Immature natural killer cell (primary cell): ENCODE data around the gene SOX6. TPM values are rescaled to one million over a fixed set of nuclear protein-coding genes. Genes with fewer than 3 reads are reported as not detected.

Experiments
- DNase-seq, 3 donors: peaks; one replicate each; pipeline ENCODE4 v3.0.0; 2022; ENCODE audit warnings: mixed read lengths in 1 of 3
- H3K27ac Mint-ChIP-seq, 6 donors: one replicate each; pipeline ENCODE4 v1.8.0; 2020; ENCODE audit warnings: mixed read lengths in 6 of 6, mild to moderate bottlenecking in 5 of 6, inconsistent platforms in 4 of 6, moderate library complexity in 3 of 6
- H3K27me3 Mint-ChIP-seq, 3 donors: one replicate each; pipeline ENCODE4 v1.8.0; 2020 to 2021; ENCODE audit warnings: low read depth in 3 of 3, mild to moderate bottlenecking in 3 of 3, mixed read lengths in 3 of 3, moderate library complexity in 3 of 3, inconsistent platforms in 1 of 3
- H3K36me3 Mint-ChIP-seq, 3 donors: one replicate each; pipeline ENCODE4 v1.8.0; 2020; ENCODE audit warnings: mixed read lengths in 3 of 3, inconsistent platforms in 2 of 3, mild to moderate bottlenecking in 2 of 3
- H3K4me1 Mint-ChIP-seq, 2 donors: one replicate each; pipeline ENCODE4 v1.8.0; 2020; ENCODE audit warnings: inconsistent platforms in 2 of 2, mild to moderate bottlenecking in 2 of 2, mixed read lengths in 2 of 2, moderate library complexity in 1 of 2
- H3K4me3 Mint-ChIP-seq, 5 donors: one replicate each; pipeline ENCODE4 v1.8.0; 2020; ENCODE audit warnings: mild to moderate bottlenecking in 5 of 5, mixed read lengths in 5 of 5, inconsistent platforms in 3 of 5, moderate library complexity in 3 of 5
- H3K9me3 Mint-ChIP-seq, 6 donors: one replicate each; pipeline ENCODE4 v1.8.0; 2020; ENCODE audit warnings: mild to moderate bottlenecking in 6 of 6, mixed read lengths in 6 of 6, inconsistent platforms in 4 of 6, moderate library complexity in 3 of 6
- polyA plus RNA-seq, 3 donors: library from polyadenylated mRNA; unstranded; fragments of 300-500 nt; fragmentation: Illumina TruSeq; gene quantifications; one replicate each; pipeline ENCODE4 v1.2.3, GENCODE V29; 2021

The SOX6 gene
- polyA plus RNA-seq, 3 donors from 2014 or later, result not detected

DNA sequence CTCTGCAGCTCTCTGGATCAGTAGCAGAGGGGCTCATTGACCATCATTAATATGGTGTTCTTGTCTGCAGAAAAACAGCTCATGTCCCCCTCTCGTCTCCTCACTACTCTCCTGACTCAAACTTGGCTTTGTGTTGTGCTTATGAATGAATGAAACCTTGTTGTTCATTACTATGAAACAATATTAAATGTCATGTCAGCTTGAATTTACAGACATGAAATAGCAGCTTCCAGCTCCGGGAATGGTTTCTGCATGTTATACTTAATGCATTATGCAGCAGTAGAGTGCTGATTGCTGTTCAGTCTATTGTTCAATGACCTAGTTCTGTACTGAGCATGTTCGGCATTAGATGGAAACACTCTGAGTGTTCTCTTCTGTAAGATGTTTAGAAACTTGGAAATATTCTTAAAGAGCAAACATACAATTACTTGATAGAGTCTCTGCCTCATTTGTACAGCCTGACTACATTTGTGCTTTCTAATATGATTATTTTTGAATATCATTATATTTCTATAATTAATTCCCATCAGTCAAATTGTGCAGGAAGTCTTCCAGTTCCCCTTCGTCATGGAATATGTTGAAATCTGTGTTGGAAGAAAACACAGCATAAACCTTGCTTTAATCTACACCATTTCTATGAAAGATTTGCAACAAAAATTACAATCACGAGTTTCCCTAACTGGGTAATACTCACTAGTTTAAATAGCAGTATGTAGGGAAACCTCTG is 340.4 kb downstream of the SOX6 start:
- Mint-ChIP-seq H3K9me3 (peaks cover 0 to 4% (median 2%) of the 10 kb centered on the region in 6 donors), H3K27ac (no peak overlapping the region), H3K36me3 (no peaks in the 10 kb centered on the region), H3K4me3 (no peak overlapping the region), H3K27me3 (peaks cover 0 to 2% (median 0%) of the 10 kb centered on the region in 3 donors), H3K4me1 (peaks cover 0 to 8% of the 10 kb centered on the region in 2 donors)
- no peak for DNase-seq

DNA sequence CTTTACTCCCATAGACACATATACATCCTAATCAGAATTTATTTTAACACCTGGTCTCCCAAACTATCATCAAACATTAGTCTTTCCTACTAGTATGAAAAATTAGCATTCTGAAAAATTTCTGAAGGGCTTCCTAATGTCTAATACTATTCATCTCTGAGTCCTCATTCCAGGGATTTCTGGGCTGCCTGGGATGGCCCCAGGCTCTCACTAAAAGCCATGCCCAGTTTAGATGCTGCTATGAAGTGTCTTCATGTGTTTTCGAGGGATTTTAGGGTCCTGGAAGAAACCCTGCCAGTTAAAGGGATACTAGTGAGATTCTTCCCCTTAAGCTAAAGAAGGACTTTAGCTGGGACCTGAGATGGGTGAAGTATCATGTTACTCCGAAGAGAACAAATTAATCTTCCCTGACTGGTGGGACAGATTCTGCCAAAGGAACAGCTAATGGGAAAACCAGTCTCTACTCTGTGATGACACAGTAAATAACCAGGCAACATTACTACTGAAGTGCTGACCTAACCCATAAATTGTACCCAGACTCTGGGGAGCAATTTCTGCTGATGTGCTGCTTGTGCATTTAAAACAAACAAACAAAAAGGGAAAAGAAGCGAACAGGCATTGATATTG is 342.6 kb downstream of the SOX6 start:
- no peaks in the 10 kb centered on the region for H3K36me3 Mint-ChIP-seq
- peaks cover 0 to 8% of the 10 kb centered on the region in 2 donors for H3K4me1 Mint-ChIP-seq
- H3K27ac Mint-ChIP-seq, result no peak overlapping the region
- DNase-seq, result no peak
- H3K4me3 Mint-ChIP-seq, result no peak overlapping the region
- peaks cover 0 to 2% (median 2%) of the 10 kb centered on the region in 3 donors for H3K27me3 Mint-ChIP-seq
- peaks cover 0 to 18% (median 3%) of the 10 kb centered on the region in 6 donors for H3K9me3 Mint-ChIP-seq

DNA sequence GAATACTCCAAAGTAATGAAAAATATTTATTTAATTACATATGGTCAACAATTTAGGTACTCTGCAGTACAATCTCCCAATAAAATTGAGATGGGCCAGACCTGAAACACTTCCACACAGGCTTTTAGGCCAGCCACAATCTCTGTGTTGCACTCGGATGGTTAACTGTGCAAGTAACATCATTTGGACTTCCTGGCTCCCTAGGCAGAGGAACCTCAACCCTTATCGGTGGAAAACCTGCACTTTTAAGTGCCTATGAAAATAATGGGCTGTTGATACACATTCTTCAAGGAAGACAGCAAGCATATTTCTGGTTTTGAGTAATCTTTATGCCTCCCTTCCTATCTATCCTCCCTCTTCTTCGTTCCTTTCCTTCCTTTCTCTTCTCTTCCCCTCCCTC is 343.1 kb downstream of the SOX6 start:
- no peak overlapping the region for H3K27ac Mint-ChIP-seq
- peaks cover 0 to 8% of the 10 kb centered on the region in 2 donors for H3K4me1 Mint-ChIP-seq
- DNase-seq, result no peak
- H3K4me3 Mint-ChIP-seq, result no peak overlapping the region
- peaks cover 0 to 18% (median 3%) of the 10 kb centered on the region in 6 donors for H3K9me3 Mint-ChIP-seq
- peaks cover 0 to 2% (median 2%) of the 10 kb centered on the region in 3 donors for H3K27me3 Mint-ChIP-seq
- no peaks in the 10 kb centered on the region for H3K36me3 Mint-ChIP-seq

DNA sequence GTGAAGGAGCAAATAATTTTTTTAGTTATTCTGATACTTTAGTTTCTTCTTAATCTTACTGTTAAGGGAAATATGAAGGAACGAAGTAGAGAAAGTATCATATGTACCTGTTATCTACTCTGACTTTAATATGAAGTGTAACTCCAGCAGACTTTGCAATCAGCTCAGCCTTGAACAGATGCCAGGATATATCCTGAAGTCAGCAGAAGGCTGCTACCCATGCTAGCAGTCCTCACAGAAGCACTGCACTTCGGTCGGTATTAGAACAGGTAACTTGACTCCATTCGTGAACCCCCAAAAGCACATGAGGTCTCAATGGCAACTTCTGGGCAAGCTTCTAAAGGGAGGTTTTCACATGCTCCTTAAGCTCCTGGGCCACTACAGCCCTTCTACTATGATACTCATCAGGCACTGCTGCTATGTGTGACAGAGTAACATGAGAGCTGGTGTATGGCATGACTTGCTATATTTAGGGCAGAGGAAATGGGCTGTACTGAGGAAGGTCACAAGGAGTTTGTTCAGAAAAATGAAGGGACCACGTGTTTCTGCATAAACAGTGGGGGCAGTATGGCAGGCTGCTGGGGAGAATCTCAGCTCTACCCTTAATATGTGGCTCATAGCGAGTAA is 344.1 kb downstream of the SOX6 start:
- Mint-ChIP-seq H3K36me3 (no peaks in the 10 kb centered on the region), H3K27me3 (peaks cover 0 to 4% (median 2%) of the 10 kb centered on the region in 3 donors)

DNA sequence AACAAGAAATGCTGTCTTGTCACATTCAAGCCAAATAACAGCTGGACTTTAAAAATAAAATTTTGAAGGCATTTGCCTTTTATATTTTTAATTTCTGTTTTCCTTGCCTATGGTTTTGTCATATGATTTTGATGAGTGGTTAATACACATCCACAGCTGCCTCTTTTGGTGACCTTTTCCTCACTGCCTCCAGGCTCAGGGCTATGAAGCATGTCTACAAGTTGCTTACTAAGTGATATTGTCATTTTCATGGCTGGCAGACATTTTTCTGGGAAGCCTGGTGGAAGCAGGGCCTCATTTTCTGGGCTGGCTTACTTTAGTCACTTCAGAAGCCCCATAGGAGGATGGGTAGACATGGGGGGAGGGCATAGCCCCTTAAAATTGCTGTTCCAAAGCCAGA is 344.9 kb downstream of the SOX6 start:
- Mint-ChIP-seq H3K4me1 (peaks cover 0 to 8% of the 10 kb centered on the region in 2 donors), H3K27ac (no peak overlapping the region), H3K36me3 (no peaks in the 10 kb centered on the region), H3K27me3 (peaks cover 0 to 4% (median 2%) of the 10 kb centered on the region in 3 donors), H3K4me3 (no peak overlapping the region), H3K9me3 (peaks cover 0 to 16% (median 7%) of the 10 kb centered on the region in 6 donors)
- DNase-seq, result no peak

More for the DNA sequence above, 344.1 kb downstream of the SOX6 start:
- Mint-ChIP-seq H3K4me3 (no peak overlapping the region), H3K4me1 (peaks cover 0 to 8% of the 10 kb centered on the region in 2 donors), H3K27ac (no peak overlapping the region), H3K9me3 (peaks cover 0 to 18% (median 6%) of the 10 kb centered on the region in 6 donors)
- DNase-seq, result no peak

DNA sequence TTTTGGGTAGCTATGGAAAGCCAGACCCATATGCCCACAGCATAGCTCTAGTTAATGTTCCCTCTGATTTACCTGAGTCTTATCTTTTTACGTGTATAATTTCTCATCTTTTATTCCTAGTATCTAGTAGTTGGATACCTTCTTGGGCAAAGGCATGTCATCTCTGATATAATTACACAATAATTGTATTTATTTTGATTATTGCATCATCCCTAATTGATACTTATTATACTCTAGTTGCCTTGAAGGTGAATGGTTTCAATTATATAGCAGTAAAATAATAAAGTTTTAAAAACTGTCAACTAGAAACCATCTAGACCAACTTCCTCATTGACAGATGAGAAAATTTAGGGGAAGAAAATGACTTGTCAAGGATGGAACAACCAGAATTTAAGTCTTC is 347.3 kb downstream of the SOX6 start:
- H3K27me3 Mint-ChIP-seq, result peaks cover 0 to 4% (median 2%) of the 10 kb centered on the region in 3 donors
- no peak overlapping the region for H3K27ac Mint-ChIP-seq
- peaks cover 0 to 8% of the 10 kb centered on the region in 2 donors for H3K4me1 Mint-ChIP-seq
- no peak overlapping the region for H3K4me3 Mint-ChIP-seq
- H3K36me3 Mint-ChIP-seq, result no peaks in the 10 kb centered on the region
- DNase-seq, result no peak
- H3K9me3 Mint-ChIP-seq, result peaks cover 0 to 20% (median 9%) of the 10 kb centered on the region in 6 donors

DNA sequence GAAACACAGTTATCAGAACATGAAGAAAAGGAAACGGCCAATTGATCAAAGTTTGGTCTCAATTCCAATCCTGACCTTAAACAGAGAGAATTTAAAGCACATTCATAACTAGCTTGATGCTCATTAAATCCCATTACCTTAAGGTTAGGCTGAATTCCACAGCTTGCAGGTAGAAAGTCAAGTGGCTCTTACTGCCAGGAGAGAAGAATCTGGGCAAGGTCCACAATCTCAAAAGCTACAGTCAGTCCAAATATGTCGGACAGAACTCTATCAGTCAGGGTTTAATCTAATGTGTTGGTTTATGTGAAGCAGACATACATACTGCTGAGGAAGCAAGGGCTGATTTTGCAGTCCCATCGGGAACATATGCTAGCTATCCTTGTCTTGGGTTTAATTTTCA is 348.8 kb downstream of the SOX6 start:
- Mint-ChIP-seq H3K27me3 (peaks cover 0 to 4% (median 2%) of the 10 kb centered on the region in 3 donors), H3K9me3 (peaks cover 0 to 20% (median 8%) of the 10 kb centered on the region in 6 donors), H3K4me1 (peaks cover 0 to 10% of the 10 kb centered on the region in 2 donors), H3K4me3 (no peak overlapping the region), H3K27ac (no peak overlapping the region), H3K36me3 (no peaks in the 10 kb centered on the region)
- no peak for DNase-seq

DNA sequence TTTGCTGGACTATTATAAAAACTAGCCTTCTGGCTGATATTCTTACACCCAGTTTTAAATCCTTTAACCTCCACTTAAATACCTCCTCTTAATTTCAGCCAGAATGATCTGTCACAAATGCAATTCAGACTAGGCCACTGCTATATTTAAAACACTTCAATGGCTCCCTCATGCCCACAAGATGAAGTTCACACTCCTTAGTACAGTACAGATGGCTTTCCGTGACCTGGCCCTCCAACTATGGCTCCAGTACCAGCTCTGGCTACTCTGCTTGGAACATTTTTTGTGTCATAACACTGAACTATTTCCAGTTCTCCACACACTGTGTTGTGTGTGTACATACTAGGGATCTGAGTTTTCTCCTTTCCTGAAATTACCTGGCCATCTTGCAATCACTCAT is 353.4 kb downstream of the SOX6 start:
- Mint-ChIP-seq H3K4me3 (no peak overlapping the region), H3K27ac (no peak overlapping the region), H3K4me1 (peaks cover 5 to 19% of the 10 kb centered on the region in 2 donors), H3K36me3 (peaks cover 0 to 4% (median 0%) of the 10 kb centered on the region in 3 donors), H3K27me3 (no peaks in the 10 kb centered on the region), H3K9me3 (peaks cover 0 to 10% (median under 1%) of the 10 kb centered on the region in 6 donors)
- no peak for DNase-seq

DNA sequence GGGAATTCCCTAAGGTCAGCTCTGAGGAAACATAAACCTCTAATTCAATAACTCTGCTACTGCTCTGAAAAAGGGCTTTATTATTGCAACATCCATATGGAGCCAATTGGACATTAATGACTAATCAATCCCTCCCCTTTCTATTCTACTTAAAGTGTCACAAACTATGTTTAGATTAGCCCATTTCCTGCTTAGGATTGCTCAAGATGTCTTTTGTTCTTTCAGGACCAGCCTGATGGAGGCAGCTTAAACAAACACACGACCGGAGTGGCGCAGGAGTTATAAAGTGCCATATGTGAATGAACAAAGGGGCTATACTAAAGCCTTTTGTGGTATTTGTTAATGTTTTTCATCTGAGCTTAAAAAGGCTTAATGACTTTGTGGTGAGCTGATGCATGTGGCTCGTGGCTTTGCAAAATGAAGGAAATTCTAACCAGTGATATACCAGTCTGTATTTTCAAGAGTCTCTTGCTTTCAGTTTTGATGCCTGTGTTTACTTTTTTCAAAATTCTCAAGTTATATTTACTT is 354.4 kb downstream of the SOX6 start:
- DNase-seq, result peak in 1 of 3 donors; percentile 4
- Mint-ChIP-seq H3K36me3 (peaks cover 0 to 4% (median 0%) of the 10 kb centered on the region in 3 donors), H3K27me3 (no peaks in the 10 kb centered on the region), H3K27ac (no peak overlapping the region), H3K4me1 (peaks cover 5 to 19% of the 10 kb centered on the region in 2 donors), H3K9me3 (peaks cover 0 to 6% (median under 1%) of the 10 kb centered on the region in 6 donors), H3K4me3 (peak overlapping the region in 2 of 5 donors; percentile 0 to 40)

DNA sequence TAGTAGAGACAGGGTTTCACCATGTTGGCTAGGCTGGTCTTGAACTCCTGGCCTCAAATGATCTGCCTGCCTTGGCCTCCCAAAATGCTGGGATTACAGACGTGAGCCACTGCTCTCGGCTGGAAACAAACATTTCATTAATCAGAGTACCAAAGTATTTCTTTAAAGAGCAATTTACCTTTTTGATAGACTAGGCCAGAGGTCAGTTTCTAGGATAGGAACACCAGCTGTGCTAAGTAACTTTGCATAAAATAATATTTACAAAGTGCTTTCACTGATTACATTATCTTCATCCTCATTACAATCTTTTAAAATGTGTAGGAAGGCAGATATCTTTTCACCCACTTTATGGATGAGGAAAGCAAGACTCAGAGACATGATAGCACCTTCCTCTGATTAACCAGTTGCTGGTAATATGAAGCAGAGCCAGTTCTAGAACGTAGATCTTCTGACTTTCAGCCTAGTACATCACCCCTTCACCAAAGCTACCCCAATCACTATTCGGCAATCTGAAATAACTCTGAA is 355.2 kb downstream of the SOX6 start:
- Mint-ChIP-seq H3K4me1 (peaks cover 5 to 19% of the 10 kb centered on the region in 2 donors), H3K27me3 (no peaks in the 10 kb centered on the region), H3K36me3 (peaks cover 0 to 4% (median 0%) of the 10 kb centered on the region in 3 donors), H3K9me3 (peaks cover 0 to 12% (median 2%) of the 10 kb centered on the region in 6 donors), H3K4me3 (no peak overlapping the region), H3K27ac (no peak overlapping the region)
- DNase-seq, result no peak

DNA sequence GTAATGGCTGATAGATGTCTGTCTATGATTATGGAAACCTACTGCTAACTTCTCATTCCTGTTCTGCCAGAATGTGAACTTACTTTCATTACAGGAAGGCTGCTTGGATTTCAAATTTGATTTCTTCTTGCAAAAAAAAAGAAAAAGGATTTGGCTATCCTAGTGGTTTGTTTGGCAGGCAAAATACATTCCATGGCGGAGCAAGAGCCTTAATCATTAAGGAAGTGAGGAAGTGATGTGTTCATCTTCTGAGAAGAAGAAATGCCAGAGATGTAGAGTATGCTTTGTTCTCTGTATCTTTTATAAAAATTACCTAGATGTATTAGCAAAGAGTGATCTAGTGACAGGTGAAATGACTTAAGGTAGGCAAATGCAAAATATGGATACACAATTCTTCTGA is 356.3 kb downstream of the SOX6 start:
- Mint-ChIP-seq H3K9me3 (peaks cover 0 to 15% (median 5%) of the 10 kb centered on the region in 6 donors), H3K27ac (no peak overlapping the region), H3K4me3 (no peak overlapping the region), H3K36me3 (peaks cover 0 to 4% (median 0%) of the 10 kb centered on the region in 3 donors), H3K4me1 (peaks cover 5 to 19% of the 10 kb centered on the region in 2 donors), H3K27me3 (no peaks in the 10 kb centered on the region)
- DNase-seq, result no peak

DNA sequence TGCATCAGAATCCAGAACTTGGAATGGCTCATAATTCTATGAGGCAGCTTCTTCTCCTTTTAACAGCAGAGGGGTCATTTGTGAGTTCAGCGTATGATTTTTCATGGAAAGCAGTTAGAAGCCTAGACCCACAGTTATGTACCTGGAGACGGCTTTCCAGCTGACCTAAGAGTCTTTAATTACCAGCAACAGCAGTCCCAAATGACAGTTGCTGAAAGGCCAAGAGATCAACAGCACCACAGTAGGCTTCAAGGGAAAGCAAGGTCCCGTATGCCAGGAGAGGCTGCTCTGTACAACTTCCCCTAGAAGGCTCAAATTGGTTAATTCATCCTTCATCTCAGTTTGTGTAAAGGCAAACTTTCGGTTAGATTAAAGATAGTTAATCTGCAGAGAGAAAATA is 363.0 kb downstream of the SOX6 start:
- peaks cover 0 to 5% (median 1%) of the 10 kb centered on the region in 3 donors for H3K27me3 Mint-ChIP-seq
- H3K36me3 Mint-ChIP-seq, result no peaks in the 10 kb centered on the region
- H3K4me3 Mint-ChIP-seq, result no peak overlapping the region
- H3K4me1 Mint-ChIP-seq, result no peaks in the 10 kb centered on the region
- DNase-seq, result no peak
- no peak overlapping the region for H3K27ac Mint-ChIP-seq
- peaks cover 1 to 14% (median 6%) of the 10 kb centered on the region in 6 donors for H3K9me3 Mint-ChIP-seq

DNA sequence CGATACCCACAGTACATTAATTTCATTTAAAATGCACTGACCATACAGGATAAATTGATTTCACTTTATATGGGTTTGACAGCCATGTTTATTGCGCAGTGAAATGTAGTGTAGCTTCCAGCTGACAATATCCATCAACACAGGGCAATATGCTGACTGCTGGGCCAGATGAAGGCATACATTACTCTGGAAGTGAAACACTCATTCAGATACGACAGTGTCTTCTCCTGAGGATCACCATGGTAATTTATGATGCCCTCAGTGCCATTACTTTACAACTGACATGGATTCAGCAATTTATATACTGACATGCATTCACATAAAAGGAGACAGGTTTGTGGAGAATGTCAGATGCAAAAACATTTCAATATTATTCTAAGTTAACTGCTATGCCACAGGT is 365.1 kb downstream of the SOX6 start:
- H3K36me3 Mint-ChIP-seq, result no peaks in the 10 kb centered on the region
- H3K27ac Mint-ChIP-seq, result no peak overlapping the region
- peaks cover 1 to 11% (median 5%) of the 10 kb centered on the region in 6 donors for H3K9me3 Mint-ChIP-seq
- H3K4me1 Mint-ChIP-seq, result no peaks in the 10 kb centered on the region
- no peak overlapping the region for H3K4me3 Mint-ChIP-seq
- DNase-seq, result no peak
- H3K27me3 Mint-ChIP-seq, result peaks cover 0 to 5% (median 1%) of the 10 kb centered on the region in 3 donors
